ENCODE measurements around the gene NAA16.

- TF ChIP-seq CTCF (IDR thresholded peaks at IDR 0.05; ENCODE audit: low read length) (no peak), EZH2phosphoT487 (IDR thresholded peaks at IDR 0.05; ENCODE audit: low read length) (no peak), EZH2 (optimal IDR thresholded peaks at IDR 0.05; ENCODE audit: low read depth, low read length) (no peak)
Measured at GRCh38 chr13:41313117-41313516, 2.0 kb downstream of the NAA16 start.
